ENCODE data around the gene GPR150.
"Not testable (repeated sequence)": the region's sequence is repeated elsewhere in the genome, so short reads cannot be mapped to it uniquely, and the experiment has no call there.

DNA sequence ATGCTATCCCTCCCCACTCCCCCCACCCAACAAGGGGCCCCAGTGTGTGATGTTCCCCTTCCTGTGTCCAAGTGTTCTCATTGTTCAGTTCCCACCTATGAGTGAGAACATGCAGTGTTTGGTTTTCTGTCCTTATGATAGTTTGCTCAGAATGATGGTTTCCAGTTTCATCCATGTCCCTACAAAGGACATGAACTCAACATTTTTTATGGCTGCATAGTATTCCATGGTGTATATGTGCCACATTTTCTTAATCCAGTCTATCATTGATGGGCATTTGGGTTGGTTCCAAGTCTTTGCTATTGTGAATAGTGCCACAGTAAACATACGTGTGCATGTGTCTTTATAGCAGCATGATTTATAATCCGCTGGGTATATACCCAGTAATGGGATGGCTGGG lies 13.1 kb downstream of the GPR150 start:
- not testable (repeated sequence) for TF ChIP-seq POLR2A (IDR thresholded peaks at IDR 0.05)
- TF ChIP-seq, protein P1, sequence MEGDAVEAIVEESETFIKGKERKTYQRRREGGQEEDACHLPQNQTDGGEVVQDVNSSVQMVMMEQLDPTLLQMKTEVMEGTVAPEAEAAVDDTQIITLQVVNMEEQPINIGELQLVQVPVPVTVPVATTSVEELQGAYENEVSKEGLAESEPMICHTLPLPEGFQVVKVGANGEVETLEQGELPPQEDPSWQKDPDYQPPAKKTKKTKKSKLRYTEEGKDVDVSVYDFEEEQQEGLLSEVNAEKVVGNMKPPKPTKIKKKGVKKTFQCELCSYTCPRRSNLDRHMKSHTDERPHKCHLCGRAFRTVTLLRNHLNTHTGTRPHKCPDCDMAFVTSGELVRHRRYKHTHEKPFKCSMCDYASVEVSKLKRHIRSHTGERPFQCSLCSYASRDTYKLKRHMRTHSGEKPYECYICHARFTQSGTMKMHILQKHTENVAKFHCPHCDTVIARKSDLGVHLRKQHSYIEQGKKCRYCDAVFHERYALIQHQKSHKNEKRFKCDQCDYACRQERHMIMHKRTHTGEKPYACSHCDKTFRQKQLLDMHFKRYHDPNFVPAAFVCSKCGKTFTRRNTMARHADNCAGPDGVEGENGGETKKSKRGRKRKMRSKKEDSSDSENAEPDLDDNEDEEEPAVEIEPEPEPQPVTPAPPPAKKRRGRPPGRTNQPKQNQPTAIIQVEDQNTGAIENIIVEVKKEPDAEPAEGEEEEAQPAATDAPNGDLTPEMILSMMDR (IDR thresholded peaks at IDR 0.05) = not testable (repeated sequence)
